Measurements from ENCODE around the gene TNFAIP1. TPM values are rescaled to one million over a fixed set of nuclear protein-coding genes. Genes with fewer than 3 reads are reported as not detected.

TNFAIP1 gene
- polyA plus RNA-seq, 1 donor (not counting 4 experiments of a cell fraction or from before 2014, with no cell fraction given): 84.6 TPM

DNA sequence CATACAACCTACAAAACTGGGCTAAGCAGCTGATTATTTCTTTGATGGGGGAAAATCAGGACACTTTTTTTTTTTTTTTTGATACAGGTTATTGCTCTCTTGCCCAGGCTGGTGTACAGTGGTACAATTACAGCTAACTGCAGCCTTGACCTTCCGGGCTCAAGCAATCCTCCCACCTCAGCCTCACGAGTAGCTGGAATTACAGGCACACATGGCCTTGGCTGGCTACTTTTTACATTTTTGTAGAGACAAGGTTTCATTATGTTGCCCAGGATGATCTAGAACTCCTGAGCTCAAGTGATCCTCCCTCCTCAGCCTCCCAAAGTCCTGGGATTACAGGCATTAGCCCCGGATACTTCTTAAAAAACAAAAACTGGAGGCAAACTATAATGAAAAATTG, 37.1 kb upstream of the TNFAIP1 start:
- DNase-seq (ENCODE audit: low read depth, low spot score) (no peak), FAIRE-seq (no peak)
- H3K9me1 ChIP-seq (ENCODE audit: control insufficient read depth, extremely low read depth, insufficient read depth, low read length): no peaks in the 10 kb centered on the region
- H3K27me3 ChIP-seq (ENCODE audit: control insufficient read depth, extremely low read depth, insufficient read depth, low read length): no peaks in the 10 kb centered on the region
- TF ChIP-seq EZH2 (IDR thresholded peaks at IDR 0.05; ENCODE audit: low read length): no peak
- TF ChIP-seq, protein P1, sequence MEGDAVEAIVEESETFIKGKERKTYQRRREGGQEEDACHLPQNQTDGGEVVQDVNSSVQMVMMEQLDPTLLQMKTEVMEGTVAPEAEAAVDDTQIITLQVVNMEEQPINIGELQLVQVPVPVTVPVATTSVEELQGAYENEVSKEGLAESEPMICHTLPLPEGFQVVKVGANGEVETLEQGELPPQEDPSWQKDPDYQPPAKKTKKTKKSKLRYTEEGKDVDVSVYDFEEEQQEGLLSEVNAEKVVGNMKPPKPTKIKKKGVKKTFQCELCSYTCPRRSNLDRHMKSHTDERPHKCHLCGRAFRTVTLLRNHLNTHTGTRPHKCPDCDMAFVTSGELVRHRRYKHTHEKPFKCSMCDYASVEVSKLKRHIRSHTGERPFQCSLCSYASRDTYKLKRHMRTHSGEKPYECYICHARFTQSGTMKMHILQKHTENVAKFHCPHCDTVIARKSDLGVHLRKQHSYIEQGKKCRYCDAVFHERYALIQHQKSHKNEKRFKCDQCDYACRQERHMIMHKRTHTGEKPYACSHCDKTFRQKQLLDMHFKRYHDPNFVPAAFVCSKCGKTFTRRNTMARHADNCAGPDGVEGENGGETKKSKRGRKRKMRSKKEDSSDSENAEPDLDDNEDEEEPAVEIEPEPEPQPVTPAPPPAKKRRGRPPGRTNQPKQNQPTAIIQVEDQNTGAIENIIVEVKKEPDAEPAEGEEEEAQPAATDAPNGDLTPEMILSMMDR (optimal IDR thresholded peaks at IDR 0.05 in 1 of 3, IDR thresholded peaks at IDR 0.05 in 1 of 3, conservative IDR thresholded peaks at IDR 0.05 in 1 of 3; ENCODE audit: extremely low read depth in 1 of 3, insufficient read depth in 2 of 3, low read length in 3 of 3): no peak
- dilution Hi-C loops (cut with MboI; ENCODE audit: extremely low pct_ligation_motif_present, low sequenced_read_pairs): no loop called here
- no peaks in the 10 kb centered on the region for H3K79me2 ChIP-seq (ENCODE audit: control insufficient read depth, insufficient read depth, low read length)
- H3K4me2 ChIP-seq (ENCODE audit: control insufficient read depth, extremely low read depth, insufficient read depth, low read depth, low read length): no peak overlapping the region
- no peaks in the 10 kb centered on the region for H4K20me1 ChIP-seq (ENCODE audit: control insufficient read depth, extremely low read depth, insufficient read depth, low read length)
- no peak overlapping the region for H3K9ac ChIP-seq (ENCODE audit: control insufficient read depth, extremely low read depth, insufficient read depth, low read length)
- H3K4me3 ChIP-seq (ENCODE audit: control insufficient read depth in 2 of 3, extremely low read depth in 1 of 3, insufficient read depth in 2 of 3, low read depth in 1 of 3, low read length in 3 of 3): no peak overlapping the region
- no peaks in the 10 kb centered on the region for H3K9me3 ChIP-seq (ENCODE audit: control insufficient read depth, low read depth, low read length)
- no peaks in the 10 kb centered on the region for H3K4me1 ChIP-seq (ENCODE audit: control insufficient read depth, extremely low read depth, insufficient read depth, low read length)
- H2AFZ ChIP-seq (ENCODE audit: control insufficient read depth, low read length): no peak overlapping the region
- no peaks in the 10 kb centered on the region for H3K36me3 ChIP-seq (ENCODE audit: control insufficient read depth in 2 of 2, extremely low read depth in 1 of 2, insufficient read depth in 2 of 2, low read length in 2 of 2)
- H3K27ac ChIP-seq (ENCODE audit: control insufficient read depth, insufficient read depth, low read length): no peak overlapping the region

GRCh38 chr17:28306954-28307401, 28.6 kb upstream of the TNFAIP1 start:
- TF ChIP-seq EZH2 (IDR thresholded peaks at IDR 0.05; ENCODE audit: low read length): no peak
- TF ChIP-seq, protein P1 (optimal IDR thresholded peaks at IDR 0.05 in 1 of 3, IDR thresholded peaks at IDR 0.05 in 1 of 3, conservative IDR thresholded peaks at IDR 0.05 in 1 of 3; ENCODE audit: extremely low read depth in 1 of 3, insufficient read depth in 2 of 3, low read length in 3 of 3): no peak
- no peaks in the 10 kb centered on the region for H3K9me1 ChIP-seq (ENCODE audit: control insufficient read depth, extremely low read depth, insufficient read depth, low read length)
- H3K27me3 ChIP-seq (ENCODE audit: control insufficient read depth, extremely low read depth, insufficient read depth, low read length): peaks cover 4% of the 10 kb centered on the region
- FAIRE-seq (no peak), DNase-seq (ENCODE audit: low read depth, low spot score) (no peak)
- H3K4me3 ChIP-seq (ENCODE audit: control insufficient read depth in 2 of 3, extremely low read depth in 1 of 3, insufficient read depth in 2 of 3, low read depth in 1 of 3, low read length in 3 of 3): no peak overlapping the region
- H4K20me1 ChIP-seq (ENCODE audit: control insufficient read depth, extremely low read depth, insufficient read depth, low read length): no peaks in the 10 kb centered on the region
- no peaks in the 10 kb centered on the region for H3K9me3 ChIP-seq (ENCODE audit: control insufficient read depth, low read depth, low read length)
- H3K4me2 ChIP-seq (ENCODE audit: control insufficient read depth, extremely low read depth, insufficient read depth, low read depth, low read length): no peak overlapping the region
- no peak overlapping the region for H3K9ac ChIP-seq (ENCODE audit: control insufficient read depth, extremely low read depth, insufficient read depth, low read length)
- no peak overlapping the region for H3K27ac ChIP-seq (ENCODE audit: control insufficient read depth, insufficient read depth, low read length)
- H3K36me3 ChIP-seq (ENCODE audit: control insufficient read depth in 2 of 2, extremely low read depth in 1 of 2, insufficient read depth in 2 of 2, low read length in 2 of 2): no peaks in the 10 kb centered on the region
- no peak overlapping the region for H2AFZ ChIP-seq (ENCODE audit: control insufficient read depth, low read length)
- no peaks in the 10 kb centered on the region for H3K4me1 ChIP-seq (ENCODE audit: control insufficient read depth, extremely low read depth, insufficient read depth, low read length)
- no peaks in the 10 kb centered on the region for H3K79me2 ChIP-seq (ENCODE audit: control insufficient read depth, insufficient read depth, low read length)
- dilution Hi-C loops (cut with MboI; ENCODE audit: extremely low pct_ligation_motif_present, low sequenced_read_pairs): no loop called here
